SJSA1 (cell line): ENCODE data around the gene H19. TPM values are rescaled to one million over a fixed set of nuclear protein-coding genes. Genes with fewer than 3 reads are reported as not detected.
A peak's percentile ranks its signal among the peaks of the same experiment; 100 is the strongest.

Experiments used
- DNase-seq, 2 experiments: peaks; one replicate each; pipeline ENCODE4 v3.0.0-alpha.2; 2015 to 2020; ENCODE audit warnings: low spot score in 2 of 2, low read depth in 1 of 2
- H3K27ac ChIP-seq: fragments of 250-450 bp; sonication (Bioruptor Pico); 2 replicates; pipeline ENCODE4 v1.5.1; 2020; ENCODE audit warnings: mild to moderate bottlenecking, moderate library complexity
- H3K27me3 ChIP-seq: fragments of 250-450 bp; sonication (Bioruptor Pico); replicated peaks from 2 replicates; pipeline ENCODE4 v1.5.1; 2020; ENCODE audit warnings: mild to moderate bottlenecking, moderate library complexity
- H3K36me3 ChIP-seq: fragments of 250-450 bp; sonication (Bioruptor Pico); 2 replicates; pipeline ENCODE4 v1.5.1; 2020; ENCODE audit warnings: mild to moderate bottlenecking
- H3K4me1 ChIP-seq: fragments of 250-450 bp; sonication (Bioruptor Pico); replicated peaks from 2 replicates; pipeline ENCODE4 v1.6.1; 2021; ENCODE audit warnings: mild to moderate bottlenecking
- H3K4me3 ChIP-seq: fragments of 250-450 bp; sonication (Bioruptor Pico); 2 replicates; pipeline ENCODE4 v1.5.1; 2020; ENCODE audit warnings: mild to moderate bottlenecking
- H3K9me3 ChIP-seq: fragments of 250-450 bp; sonication (Bioruptor Pico); replicated peaks from 2 replicates; pipeline ENCODE4 v1.5.1; 2020; ENCODE audit warnings: mild to moderate bottlenecking
- total RNA-seq: library from RNA; depleted of rRNA; stranded (reverse); fragments of >200 nt; shearing (Covaris generic); gene quantifications from 2 replicates; pipeline ENCODE4 v1.2.3, GENCODE V29; 2014

H19 gene
- total RNA-seq, 1 experiment from 2014 or later: not detected

DNA sequence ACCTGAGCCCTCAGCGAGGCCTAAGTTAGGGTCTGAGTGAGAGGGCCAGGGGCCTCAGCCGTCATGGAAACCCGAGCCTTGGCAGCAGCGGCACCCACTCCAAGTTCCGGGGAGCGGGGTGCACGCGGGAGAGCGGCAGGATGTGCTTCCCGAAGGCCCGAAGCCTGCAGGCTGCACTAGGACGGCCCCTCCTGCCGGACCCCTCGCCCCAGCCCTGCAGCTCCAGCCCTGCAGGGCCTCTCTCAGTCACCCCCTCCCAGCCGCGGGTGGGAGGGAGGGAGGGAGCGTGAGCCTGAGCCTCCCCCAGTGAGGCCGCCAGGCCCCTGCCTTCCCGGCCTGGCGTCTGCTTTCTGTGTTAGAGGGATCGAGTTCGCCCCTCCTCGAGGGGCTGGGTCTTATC, 27.9 kb downstream of the H19 start:
- Histone ChIP-seq H3K27me3 (no peaks in the 10 kb centered on the region), H3K9me3 (no peaks in the 10 kb centered on the region), H3K27ac (no peak overlapping the region), H3K4me3 (no peak overlapping the region), H3K4me1 (no peaks in the 10 kb centered on the region), H3K36me3 (no peaks in the 10 kb centered on the region)
- DNase-seq: no peak

DNA sequence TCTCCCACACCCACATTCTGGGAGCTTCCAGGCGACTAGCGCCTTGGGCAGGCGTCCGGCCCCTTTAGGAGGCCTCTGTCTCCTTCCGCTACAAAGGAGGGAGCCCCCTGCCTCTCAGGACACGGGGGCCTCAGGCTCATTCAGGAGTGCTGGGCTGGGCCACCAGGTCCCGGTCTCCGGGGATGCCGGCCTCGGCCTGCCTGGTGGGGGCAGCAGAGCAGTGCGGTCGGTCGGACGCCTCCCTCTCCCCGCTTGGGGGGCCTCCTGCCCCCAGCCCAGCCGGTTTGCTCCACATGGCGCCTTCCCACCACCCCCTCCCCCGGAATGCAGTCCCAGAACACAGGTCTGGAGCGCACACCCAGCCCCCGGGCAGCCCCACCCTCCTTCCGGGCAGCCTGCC, 28.6 kb downstream of the H19 start:
- Histone ChIP-seq H3K27ac (no peak overlapping the region), H3K36me3 (no peaks in the 10 kb centered on the region), H3K4me3 (no peak overlapping the region), H3K27me3 (no peaks in the 10 kb centered on the region), H3K9me3 (no peaks in the 10 kb centered on the region), H3K4me1 (no peaks in the 10 kb centered on the region)
- DNase-seq: no peak

DNA sequence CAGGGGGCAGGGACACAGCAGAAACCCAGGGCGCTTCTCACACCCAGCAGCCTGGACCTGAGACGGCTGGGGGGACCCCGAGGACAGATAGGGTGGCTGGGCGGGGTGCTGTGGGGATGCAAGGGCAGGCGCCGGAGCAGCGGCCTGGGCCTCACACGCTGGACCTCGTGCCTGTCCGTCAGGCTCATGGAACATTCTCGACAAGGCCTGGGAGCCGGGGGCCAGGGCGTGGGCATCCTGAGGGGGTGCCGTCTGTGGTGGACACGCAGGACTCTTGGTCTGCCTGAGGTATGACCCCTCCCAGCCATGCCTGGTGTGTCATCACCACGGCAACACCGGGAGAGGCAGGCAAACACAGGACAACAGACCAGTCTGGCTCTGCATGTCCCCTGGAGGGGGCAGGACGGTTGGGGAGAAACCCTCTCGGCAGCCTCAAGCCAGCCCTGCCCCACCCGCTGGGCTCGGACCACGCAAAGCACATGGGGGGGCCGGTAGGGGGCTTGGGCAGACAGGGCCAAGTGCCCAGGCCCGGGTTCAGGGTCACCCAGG, 29.1 kb downstream of the H19 start:
- Histone ChIP-seq H3K4me3 (no peak overlapping the region), H3K9me3 (no peaks in the 10 kb centered on the region), H3K27me3 (no peaks in the 10 kb centered on the region), H3K4me1 (no peaks in the 10 kb centered on the region), H3K36me3 (no peaks in the 10 kb centered on the region), H3K27ac (no peak overlapping the region)
- peak in 1 of 2 experiments; percentile 16 for DNase-seq

DNA sequence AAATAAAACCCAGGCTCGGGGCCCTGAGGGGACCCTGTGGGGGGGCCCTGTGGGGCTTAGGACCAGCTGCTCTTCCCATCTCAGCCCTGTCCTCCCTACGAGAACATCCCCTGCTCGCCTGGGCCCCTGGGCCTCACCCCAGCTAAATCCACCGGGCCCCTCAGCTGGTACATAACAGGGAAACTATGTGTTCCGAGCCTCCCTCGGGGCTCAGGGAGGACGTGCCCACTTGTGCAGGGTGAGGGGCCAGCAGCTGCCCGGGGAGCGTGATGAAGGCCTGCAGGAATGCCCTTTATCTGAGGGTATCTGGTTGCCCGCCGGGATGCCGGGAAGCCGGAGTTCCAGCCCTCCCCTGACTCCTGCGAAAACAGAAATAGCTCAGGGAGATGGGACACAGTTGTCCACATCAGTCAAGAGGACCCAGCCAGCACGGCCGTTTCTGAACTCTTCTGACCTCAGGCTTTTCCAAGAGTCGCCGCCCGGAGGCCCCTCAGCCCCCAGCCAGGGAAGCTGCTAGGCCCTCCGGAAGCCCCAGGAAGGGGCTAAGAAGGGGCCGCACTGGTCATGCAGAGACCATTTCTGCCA, 29.9 kb downstream of the H19 start:
- Histone ChIP-seq H3K27me3 (no peaks in the 10 kb centered on the region), H3K36me3 (no peaks in the 10 kb centered on the region), H3K4me3 (no peak overlapping the region), H3K4me1 (no peaks in the 10 kb centered on the region), H3K9me3 (no peaks in the 10 kb centered on the region), H3K27ac (no peak overlapping the region)
- no peak for DNase-seq

DNA sequence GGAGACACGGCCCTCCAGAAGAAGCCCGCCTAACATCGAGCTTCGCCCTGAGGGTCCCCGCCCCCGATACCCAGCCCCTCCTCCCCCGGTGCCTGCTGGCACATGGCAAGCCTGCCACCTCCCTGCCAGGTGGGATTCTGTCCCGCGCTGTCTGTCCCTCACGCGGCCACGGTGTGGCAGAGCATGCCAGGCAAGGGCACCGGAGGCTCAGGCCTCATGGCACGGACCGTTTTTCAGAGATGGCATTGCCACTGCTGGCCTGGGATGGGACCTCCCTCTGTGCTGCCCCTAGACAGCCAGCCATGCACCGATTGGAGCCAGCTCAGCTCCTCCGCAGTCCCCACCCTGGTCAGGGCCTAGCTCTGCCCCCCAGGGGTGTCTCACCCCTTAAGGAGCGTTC, 31.1 kb downstream of the H19 start:
- no peak for DNase-seq
- Histone ChIP-seq H3K4me3 (no peak overlapping the region), H3K27me3 (no peaks in the 10 kb centered on the region), H3K36me3 (no peaks in the 10 kb centered on the region), H3K4me1 (no peaks in the 10 kb centered on the region), H3K9me3 (no peaks in the 10 kb centered on the region), H3K27ac (no peak overlapping the region)

DNA sequence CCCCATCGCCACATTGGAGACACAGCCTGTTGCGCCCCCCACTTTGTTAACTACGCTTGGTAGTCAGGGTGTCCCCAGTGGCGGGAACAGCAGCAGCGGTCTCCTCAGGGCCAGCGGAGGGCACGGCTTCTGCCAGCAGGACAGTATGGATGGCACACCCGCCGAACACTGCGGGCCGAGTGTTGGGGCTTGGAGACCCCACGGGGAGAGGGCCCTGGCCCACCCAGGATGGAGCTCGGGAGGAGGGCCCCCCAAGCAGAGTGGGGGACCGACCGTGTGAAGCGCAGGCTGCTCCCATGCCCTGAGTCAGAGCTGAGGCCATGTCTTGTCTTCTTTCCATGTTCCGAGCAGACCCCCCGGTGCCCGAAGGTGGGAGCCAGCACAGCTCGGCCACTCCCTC, 32.7 kb downstream of the H19 start:
- no peak for DNase-seq
- H3K27me3 ChIP-seq: no peaks in the 10 kb centered on the region
- H3K4me1 ChIP-seq: no peaks in the 10 kb centered on the region
- no peak overlapping the region for H3K27ac ChIP-seq
- no peak overlapping the region for H3K4me3 ChIP-seq
- no peaks in the 10 kb centered on the region for H3K36me3 ChIP-seq
- H3K9me3 ChIP-seq: no peaks in the 10 kb centered on the region

DNA sequence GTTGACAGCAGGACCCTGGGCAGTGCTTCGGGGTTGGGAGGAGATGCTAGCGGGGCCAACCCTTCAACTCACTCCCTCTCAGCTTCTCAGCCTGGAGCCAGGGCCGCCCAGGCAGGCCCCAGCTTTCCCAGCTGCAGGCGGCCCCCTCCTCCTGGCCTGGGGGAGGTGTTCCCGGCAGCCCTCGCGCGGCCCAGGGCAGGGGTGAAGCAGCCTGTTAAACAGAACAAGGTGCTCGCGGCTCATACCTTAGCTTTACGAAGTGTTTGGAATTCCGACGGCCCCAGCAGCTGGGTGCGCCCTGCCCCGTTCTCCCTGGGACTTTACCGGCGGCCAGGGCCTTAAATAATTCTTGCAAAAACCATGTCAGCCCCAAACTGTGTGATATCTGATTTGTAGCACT, 33.3 kb downstream of the H19 start:
- H3K27ac ChIP-seq: no peak overlapping the region
- H3K4me3 ChIP-seq: no peak overlapping the region
- no peaks in the 10 kb centered on the region for H3K27me3 ChIP-seq
- no peaks in the 10 kb centered on the region for H3K4me1 ChIP-seq
- no peaks in the 10 kb centered on the region for H3K36me3 ChIP-seq
- H3K9me3 ChIP-seq: no peaks in the 10 kb centered on the region
- DNase-seq: no peak

DNA sequence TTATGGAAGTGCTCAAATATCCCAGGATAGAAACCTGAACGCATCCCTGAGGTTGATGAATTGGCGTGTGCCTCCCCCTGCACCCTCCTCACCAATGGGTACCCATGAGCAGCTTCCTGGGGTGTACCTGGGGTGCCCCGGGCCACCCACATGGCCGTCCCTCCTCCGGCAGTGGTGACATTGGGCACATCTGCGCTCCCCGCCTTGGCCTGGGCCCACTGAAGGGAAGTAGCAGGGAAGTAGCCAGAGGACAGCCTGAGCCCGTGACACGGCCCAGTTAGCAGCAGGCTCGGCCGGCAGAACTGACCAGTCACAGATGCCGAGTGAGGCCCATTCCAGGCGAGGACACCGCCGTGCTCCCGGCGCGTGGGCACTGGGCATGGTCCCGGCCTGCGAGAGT, 33.8 kb downstream of the H19 start:
- no peaks in the 10 kb centered on the region for H3K27me3 ChIP-seq
- H3K9me3 ChIP-seq: no peaks in the 10 kb centered on the region
- H3K36me3 ChIP-seq: no peaks in the 10 kb centered on the region
- H3K27ac ChIP-seq: no peak overlapping the region
- no peak overlapping the region for H3K4me3 ChIP-seq
- DNase-seq: no peak
- H3K4me1 ChIP-seq: no peaks in the 10 kb centered on the region

DNA sequence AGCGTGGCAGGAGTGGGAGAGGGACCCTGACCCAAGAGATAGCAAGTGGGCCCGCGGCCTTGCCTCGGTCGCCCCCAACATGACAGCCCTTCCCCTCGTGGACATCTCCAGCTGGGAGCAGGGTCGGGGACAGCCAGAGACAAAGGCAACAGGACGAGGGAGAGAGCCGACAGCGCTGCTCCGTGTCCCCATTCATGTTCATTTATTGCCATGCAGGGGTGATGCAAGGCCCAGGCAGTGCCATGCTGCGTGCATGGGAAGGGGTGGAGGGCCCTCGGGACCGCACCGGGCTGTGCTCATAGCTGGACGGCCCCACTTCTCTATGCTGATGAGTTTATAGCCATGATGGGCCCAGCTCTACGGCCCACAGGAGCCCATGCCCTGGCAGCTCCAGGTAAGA, 37.9 kb downstream of the H19 start:
- no peak for DNase-seq
- Histone ChIP-seq H3K36me3 (no peaks in the 10 kb centered on the region), H3K27me3 (no peaks in the 10 kb centered on the region), H3K4me1 (no peaks in the 10 kb centered on the region), H3K9me3 (no peaks in the 10 kb centered on the region), H3K4me3 (no peak overlapping the region), H3K27ac (no peak overlapping the region)

DNA sequence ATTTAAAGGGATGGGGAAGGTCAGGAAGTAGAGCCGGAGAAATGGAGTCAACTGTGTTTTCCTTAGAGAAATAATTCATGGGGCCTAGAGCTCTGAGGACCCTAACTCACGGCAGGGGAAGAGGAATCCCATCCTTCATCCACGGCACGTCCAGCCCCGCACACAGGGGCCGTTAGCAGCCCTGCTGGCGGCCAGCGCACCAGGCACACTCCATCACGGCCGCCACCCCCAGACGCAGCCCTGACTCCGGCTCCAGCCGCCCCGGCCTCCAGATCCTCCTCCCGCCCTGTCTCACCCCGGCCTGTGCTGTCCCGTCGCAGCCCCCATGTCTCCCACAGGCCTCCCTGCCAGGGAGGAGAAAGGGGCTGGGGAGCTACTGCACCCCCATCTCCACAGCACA, 39.3 kb downstream of the H19 start:
- Histone ChIP-seq H3K36me3 (no peaks in the 10 kb centered on the region), H3K27me3 (no peaks in the 10 kb centered on the region), H3K9me3 (no peaks in the 10 kb centered on the region), H3K4me1 (no peaks in the 10 kb centered on the region), H3K4me3 (no peak overlapping the region), H3K27ac (no peak overlapping the region)
- no peak for DNase-seq

DNA sequence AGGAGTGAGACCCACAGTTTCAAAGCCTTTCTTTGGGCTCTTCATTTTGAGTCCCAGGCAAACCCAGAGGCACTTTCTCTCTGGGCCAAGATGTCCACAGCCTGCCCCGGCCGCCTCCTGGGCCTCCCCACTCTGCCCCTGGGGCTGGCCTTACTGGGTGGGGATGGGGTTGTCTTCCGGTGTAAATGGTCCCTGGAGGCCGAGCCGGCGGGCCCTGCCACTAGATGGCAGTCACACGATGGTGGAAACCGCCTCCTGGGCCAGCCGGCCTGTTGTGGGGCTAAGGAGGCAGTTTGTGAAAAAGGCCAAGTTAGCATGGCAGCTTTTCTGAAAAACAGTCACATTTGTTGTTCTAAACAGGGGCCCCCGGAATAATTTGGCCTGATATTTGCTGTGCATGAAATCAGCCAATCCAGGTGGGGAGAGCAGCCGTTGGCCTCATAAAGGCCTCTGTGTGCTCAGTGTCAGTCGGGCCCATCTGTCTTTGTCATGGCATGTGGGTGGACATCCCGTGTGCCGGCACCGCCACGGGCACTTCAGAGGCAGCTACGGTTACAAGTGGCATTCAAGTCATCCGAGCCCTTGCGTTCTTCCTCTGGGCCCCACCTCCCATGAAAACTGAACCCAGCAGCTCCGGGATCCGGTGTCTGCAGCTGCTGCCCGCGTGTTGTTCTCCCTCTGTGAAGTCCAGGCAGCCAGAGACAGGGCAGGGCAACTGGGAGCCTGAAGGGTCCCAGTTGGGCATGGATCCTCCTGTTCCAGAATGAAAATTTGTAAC, 44.0 kb downstream of the H19 start:
- Histone ChIP-seq H3K36me3 (no peaks in the 10 kb centered on the region), H3K4me3 (no peak overlapping the region), H3K27me3 (no peaks in the 10 kb centered on the region), H3K27ac (no peak overlapping the region), H3K4me1 (no peaks in the 10 kb centered on the region), H3K9me3 (no peaks in the 10 kb centered on the region)
- DNase-seq: peak in 1 of 2 experiments; percentile 23

DNA sequence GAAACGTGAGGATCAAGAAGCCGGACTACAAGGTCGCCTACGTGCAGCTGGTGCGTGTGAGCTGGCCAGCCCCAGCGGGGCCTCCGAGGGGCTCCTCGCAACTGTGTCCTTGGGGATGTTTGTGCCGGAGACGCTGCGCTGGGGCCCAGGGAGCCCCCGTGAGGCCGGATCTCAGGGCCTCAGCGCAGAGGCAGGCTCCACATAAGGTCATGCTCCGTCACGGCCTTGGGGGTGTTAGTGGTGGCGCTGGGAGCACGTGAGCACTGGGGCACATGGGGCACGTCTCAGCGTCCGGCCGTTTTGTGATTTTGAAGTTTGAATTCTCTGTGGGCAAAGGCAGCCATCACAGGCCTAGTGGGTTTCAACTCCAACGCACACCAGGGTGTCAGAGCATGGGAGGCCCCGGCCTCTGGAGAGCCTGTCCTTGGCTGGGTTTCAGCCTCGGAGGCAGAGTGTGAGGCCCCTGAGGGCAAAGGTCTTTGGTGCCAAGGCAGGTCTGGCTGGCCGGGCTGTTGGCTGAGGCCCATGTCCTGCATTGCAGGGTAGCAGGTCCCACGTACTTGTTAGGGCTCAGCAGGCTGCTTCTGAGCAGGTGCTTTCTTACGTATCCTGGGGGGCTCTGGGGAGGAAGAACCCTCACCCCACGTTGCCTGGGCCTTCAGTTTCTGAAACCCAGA, 44.7 kb downstream of the H19 start:
- no peaks in the 10 kb centered on the region for H3K36me3 ChIP-seq

DNA sequence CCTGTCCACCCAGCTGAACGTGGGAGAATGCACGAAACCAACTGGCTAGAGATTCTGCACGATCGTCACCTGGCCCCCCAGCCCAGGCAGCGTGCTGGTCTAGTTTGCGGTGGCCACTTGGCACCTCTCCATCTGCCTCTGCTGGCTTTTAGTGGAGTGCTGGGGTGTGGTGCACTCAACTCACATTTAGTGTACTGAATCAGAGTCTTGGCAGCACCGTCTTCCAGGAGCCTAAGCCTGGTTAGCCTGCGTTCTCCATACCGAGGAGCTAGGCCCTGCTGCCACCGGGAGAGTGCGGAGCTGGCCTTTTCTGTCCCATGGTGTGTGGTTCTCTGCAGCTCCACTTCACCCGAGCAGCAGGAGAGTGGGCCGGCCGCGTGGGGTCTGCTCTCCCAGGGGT, 47.7 kb downstream of the H19 start:
- Histone ChIP-seq H3K9me3 (no peaks in the 10 kb centered on the region), H3K36me3 (no peaks in the 10 kb centered on the region), H3K27ac (no peak overlapping the region), H3K4me1 (no peaks in the 10 kb centered on the region), H3K4me3 (no peak overlapping the region), H3K27me3 (no peaks in the 10 kb centered on the region)
- DNase-seq: no peak

More for the DNA sequence above, 44.7 kb downstream of the H19 start:
- no peaks in the 10 kb centered on the region for H3K27me3 ChIP-seq
- DNase-seq: no peak
- H3K9me3 ChIP-seq: no peaks in the 10 kb centered on the region
- H3K27ac ChIP-seq: no peak overlapping the region
- H3K4me1 ChIP-seq: no peaks in the 10 kb centered on the region
- H3K4me3 ChIP-seq: no peak overlapping the region

DNA sequence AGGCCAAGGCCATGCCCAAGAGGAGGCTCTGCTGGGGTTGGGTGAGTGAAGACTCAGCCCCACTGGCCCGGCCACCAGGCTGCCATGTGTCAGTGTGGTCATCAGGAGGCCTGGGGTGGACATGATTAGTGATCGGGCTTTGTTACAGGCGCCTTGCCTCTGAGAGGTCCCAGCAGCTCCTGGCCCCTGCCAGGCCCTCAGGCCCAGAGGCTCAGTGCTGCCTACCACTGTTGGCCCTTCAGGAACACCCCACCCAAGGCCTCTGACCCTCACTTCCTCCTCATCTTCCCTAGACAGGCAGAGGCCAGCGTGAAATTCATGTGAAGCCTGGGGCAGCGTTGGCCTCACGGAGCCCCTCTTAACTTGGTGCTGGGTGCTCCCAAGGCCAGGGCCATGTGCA, 48.3 kb downstream of the H19 start:
- Histone ChIP-seq H3K36me3 (no peaks in the 10 kb centered on the region), H3K27ac (no peak overlapping the region), H3K4me1 (peaks cover 2% of the 10 kb centered on the region), H3K4me3 (no peak overlapping the region), H3K9me3 (no peaks in the 10 kb centered on the region), H3K27me3 (no peaks in the 10 kb centered on the region)
- DNase-seq: no peak
